ENCODE data around the gene PROM1.

DNA sequence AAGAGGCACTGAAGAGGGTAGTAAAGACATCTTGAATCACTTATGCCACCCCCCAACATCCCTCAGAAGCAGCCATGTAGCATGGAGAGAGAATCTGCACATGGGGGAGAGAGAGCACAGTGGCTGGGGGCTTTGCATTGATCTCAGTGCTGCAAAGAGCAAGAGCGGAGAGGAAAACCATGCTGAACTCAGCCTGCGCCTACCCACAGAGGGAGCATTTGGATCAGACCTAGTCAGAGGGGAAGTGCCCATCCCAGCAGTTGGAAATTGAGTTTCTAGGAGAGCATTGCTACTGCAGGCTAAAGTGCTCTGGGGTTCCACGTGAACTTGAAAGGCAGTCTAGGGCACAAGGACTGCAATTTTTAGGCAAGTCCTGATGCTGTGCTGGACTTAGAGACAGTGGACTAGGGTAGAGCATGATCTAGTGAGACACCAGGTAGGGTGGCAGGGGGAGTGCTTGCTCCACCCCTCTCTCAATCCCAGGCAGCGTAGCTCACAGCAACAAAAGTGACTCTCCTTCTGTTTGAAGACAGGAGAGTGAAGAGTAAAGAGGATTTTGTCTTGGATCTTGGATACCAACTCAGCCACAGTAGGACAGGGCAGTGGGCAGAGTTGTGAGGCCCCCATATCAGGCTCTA, 9.0 kb upstream of the PROM1 start:
- no peak for TF ChIP-seq POLR2A (IDR thresholded peaks at IDR 0.05; ENCODE audit: low read depth, low read length)
- TF ChIP-seq RAD21 (IDR thresholded peaks at IDR 0.05; ENCODE audit: low read length) = no peak
- TF ChIP-seq NFE2L2 (IDR thresholded peaks at IDR 0.05; ENCODE audit: low read depth, low read length) = no peak
- TF ChIP-seq, protein P1, sequence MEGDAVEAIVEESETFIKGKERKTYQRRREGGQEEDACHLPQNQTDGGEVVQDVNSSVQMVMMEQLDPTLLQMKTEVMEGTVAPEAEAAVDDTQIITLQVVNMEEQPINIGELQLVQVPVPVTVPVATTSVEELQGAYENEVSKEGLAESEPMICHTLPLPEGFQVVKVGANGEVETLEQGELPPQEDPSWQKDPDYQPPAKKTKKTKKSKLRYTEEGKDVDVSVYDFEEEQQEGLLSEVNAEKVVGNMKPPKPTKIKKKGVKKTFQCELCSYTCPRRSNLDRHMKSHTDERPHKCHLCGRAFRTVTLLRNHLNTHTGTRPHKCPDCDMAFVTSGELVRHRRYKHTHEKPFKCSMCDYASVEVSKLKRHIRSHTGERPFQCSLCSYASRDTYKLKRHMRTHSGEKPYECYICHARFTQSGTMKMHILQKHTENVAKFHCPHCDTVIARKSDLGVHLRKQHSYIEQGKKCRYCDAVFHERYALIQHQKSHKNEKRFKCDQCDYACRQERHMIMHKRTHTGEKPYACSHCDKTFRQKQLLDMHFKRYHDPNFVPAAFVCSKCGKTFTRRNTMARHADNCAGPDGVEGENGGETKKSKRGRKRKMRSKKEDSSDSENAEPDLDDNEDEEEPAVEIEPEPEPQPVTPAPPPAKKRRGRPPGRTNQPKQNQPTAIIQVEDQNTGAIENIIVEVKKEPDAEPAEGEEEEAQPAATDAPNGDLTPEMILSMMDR (conservative IDR thresholded peaks at IDR 0.05; ENCODE audit: low read depth, low read length) = no peak
- TF ChIP-seq MAFK (IDR thresholded peaks at IDR 0.05; ENCODE audit: low read depth, low read length) = no peak
- no peak for TF ChIP-seq RCOR1 (IDR thresholded peaks at IDR 0.05; ENCODE audit: insufficient replicate concordance, low read length)
